HG03159 (cell line): ENCODE measurements around the gene REC114.
"Not testable (repeated sequence)": the region's sequence is repeated elsewhere in the genome, so short reads cannot be mapped to it uniquely, and the experiment has no call there.

Experiments used
- ATAC-seq: cut with Tn5 transposase; IDR thresholded peaks from one replicate; pipeline ENCODE4 v1.9.1; 2021; ENCODE audit warnings: mild to moderate bottlenecking, moderate library complexity; ENCODE audit not compliant: unreplicated experiment

REC114 gene

GRCh38 chr15:73454096-73454495 is 11.1 kb downstream of the REC114 start:
- ATAC-seq = no peak

- no peak for ATAC-seq
Observed at GRCh38 chr15:73455876-73456275, 12.9 kb downstream of the REC114 start.

- no peak for ATAC-seq
Observed at GRCh38 chr15:73457334-73457733, 14.4 kb downstream of the REC114 start.

DNA sequence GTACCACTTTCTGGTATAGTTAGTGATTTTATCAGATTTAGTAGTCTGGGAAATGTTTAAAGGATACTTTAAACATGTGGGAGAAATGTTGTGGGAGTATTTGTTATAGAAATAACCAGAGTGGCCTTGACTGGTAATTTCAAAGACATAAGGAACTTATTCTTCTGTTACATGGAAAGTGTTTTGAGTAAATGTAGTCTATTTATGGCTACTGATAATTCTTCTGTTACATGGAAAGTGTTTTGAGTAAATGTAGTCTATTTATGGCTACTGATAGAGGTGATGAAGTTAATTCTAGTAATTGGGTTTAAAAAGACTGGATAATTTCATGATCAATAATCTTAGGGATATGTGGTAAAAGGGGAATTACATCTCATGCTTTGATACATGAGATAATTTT is 17.7 kb downstream of the REC114 start:
- ATAC-seq = no peak

DNA sequence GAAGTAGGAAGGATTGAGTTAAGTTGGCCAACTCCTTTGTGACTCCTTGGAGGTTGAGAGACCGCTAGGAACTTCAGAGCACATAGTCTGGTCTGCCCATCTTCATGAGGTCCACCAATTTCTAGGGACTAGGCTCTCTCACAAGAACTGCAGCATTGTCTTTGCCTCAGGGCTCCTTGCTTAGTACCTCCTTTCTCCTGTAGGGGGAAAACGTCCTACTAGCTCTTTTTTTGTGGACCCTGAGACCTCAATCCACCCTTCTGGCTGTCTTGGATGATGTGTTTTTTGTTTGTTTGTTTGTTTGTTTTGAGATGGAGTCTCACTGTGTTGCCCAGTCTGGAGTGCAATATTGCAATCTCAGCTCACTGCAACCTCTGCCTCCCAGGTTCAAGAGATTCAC is 21.6 kb downstream of the REC114 start:
- ATAC-seq = no peak

DNA sequence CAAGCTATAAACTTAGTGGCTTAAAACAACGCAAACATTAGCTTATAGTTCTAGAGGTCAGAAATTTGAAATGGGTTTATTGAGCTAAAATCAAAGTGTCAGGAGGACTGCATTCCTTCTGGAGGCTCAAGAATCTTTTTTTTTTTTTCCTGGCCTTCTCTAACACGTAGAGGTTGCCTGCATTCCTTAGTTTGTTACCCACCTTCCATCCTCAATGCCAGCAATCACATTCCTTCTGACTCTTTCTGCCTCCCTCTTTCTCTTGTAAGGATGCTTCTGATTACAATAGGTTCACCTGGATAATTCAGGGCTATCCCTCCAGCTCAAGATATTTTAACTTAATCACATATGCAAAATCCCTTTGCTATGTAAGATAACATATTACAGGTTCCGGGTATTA is 24.8 kb downstream of the REC114 start:
- no peak for ATAC-seq

GRCh38 chr15:73474785-73475184 is 31.8 kb downstream of the REC114 start:
- ATAC-seq = no peak

DNA sequence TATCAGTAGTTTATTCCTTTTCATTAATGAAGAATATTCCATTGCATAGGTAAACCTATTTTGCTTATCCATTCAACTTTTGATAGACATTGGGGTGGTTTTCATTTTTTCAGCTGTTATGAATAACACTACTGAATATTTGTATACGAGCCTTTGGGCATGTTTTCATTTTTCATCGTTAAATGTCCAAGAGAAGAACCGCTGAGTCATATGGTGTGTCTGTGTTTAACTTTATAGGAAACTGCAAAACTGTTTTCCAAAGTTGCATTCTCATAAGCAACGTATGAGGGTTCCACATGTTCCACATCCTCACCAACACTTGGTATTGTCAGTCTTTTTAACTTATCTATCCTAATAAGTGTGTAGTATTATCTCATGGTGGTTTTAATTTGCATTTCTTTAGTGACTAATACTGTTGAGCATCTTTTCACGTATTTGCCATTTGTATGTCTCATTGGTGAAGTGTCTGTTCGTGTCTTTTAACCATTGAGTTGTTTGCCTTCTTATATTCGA is 33.8 kb downstream of the REC114 start:
- ATAC-seq = no peak

GRCh38 chr15:73480050-73480449 is 37.1 kb downstream of the REC114 start:
- no peak for ATAC-seq

DNA sequence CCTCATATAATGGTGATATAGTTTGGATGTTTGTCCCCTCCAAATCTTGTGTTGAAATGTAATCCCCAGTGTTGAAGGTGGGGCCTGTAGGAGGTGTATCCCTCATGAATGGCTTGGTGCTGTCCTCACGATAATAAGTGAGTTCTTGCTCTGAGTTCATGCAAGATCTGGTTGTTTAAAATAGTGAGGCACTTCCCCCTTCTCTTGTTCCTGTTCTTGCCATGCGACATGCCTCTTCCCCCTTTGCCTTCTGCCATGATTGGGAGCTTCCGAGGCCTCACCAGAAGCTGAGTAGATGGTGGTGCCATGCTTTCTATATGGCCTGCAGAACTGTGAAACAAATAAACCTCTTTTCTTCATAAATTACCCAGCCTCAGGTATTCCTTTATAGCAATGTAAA is 39.2 kb downstream of the REC114 start:
- no peak for ATAC-seq

- ATAC-seq = no peak
Observed at GRCh38 chr15:73483053-73483452, 40.1 kb downstream of the REC114 start.

GRCh38 chr15:73485372-73485771 is 42.4 kb downstream of the REC114 start:
- ATAC-seq = no peak

GRCh38 chr15:73485885-73486284 is 42.9 kb downstream of the REC114 start:
- not testable (repeated sequence) for ATAC-seq

- no peak for ATAC-seq
Observed at GRCh38 chr15:73488698-73489097, 45.7 kb downstream of the REC114 start.

DNA sequence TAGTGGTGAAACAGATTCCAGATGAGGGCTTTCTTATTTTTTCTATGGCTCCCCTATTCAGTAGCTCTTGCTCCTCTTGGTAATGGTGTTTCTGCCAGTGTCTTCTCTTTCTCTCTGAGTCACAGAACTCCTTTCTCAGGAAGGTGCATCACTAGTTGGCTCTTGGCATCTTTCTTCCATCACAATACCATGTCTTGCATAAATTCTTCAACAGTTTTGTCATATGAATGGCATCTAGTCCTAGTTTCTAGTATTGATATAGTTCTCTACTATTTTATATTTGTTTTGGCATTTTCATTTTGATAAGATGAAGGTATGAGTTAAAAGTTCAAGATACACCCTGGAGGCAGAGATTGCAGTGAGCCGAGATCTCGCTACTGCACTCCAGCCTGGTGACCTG is 51.0 kb downstream of the REC114 start:
- ATAC-seq = no peak

DNA sequence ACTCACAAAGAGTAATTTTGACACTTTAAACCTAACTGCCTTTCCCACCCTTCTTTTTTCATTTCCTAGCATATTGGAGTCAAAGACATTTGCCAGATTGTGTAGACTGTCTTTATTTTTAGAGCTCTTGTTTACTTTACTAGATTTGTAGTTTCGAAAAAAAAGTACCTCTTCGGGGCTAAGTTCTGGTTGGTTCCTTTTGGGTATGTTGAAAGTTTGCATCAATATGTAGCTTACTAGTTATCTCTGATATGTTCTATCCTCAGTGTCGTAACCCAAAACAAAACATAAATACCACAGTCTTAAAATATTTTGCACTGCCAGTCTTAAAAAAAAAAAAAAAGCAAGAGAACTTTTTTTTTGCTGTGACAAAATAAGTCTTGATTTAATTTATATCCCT is 52.2 kb downstream of the REC114 start:
- ATAC-seq = no peak

DNA sequence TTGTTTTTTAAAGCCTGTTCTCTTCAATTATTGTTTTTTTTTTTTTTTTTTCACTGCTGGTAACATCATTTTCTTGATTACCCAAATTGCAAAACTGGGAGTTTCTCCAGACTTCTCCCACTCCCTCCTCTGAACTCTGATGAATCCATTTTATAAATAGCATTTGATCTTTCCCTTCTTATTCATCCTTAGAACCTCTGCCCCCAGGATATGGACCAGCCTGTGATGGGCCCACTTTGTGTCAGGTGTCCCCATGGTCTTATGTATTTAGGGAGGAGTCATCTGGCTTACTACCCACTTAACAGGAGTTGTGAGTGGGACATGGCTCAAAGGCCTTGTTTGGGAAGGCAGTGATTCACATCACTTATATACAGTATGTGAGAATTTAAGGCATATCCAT is 57.7 kb downstream of the REC114 start:
- no peak for ATAC-seq

GRCh38 chr15:73504885-73505284 is 61.9 kb downstream of the REC114 start:
- no peak for ATAC-seq

GRCh38 chr15:73515527-73515926 is 72.6 kb downstream of the REC114 start:
- no peak for ATAC-seq

DNA sequence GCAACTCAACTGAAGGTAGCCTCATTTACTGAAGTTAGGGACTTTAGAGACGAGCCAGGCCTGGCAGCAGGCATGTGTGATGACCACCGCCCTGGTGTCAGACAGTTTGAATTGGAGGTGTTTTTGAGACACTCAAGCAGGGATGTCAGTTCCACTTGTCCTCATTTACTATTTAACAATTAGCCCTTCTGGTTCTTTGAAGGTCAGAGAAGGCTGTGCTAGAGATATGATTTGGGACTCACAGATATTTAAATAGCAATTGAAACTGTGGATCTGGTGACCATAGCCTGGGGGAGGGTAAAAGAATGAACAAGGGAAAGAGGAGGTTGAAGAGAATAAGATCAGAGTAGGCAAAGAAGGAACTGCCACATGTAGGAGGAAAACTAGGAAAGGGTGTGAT is 74.6 kb downstream of the REC114 start:
- ATAC-seq = no peak

DNA sequence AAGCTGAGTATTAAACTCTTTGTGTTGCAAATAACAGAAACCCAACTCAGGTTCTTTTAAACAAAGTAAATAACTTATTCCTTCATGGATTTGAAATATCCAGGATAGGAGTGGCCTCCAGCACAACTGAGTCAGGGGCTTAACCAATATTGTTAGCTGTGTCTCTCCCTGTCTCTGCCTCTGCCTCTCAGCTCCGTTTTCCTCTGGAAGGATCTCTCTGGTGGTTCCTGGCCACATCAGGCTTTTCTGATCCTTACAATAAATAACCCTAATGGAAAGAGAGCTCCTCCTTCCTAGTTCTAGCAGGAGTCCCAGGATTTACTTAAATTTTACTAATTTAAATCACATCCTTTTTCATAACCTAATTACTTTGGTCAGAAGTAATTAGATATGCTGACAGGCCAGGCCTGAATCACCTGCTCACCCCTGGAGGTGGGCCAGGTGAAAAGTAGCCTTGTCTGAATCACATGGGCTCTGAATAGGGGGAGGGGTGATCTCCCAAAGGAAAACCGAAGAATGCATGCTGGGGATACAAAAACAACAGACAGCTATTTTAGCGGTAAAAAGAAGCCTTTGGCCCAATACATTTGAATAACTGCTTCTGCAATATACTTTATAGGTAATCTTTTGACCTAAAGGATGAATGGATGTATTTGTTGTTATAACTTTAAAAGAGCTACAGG is 75.4 kb downstream of the REC114 start:
- no peak for ATAC-seq

GRCh38 chr15:73518876-73519733 is 76.1 kb downstream of the REC114 start:
- ATAC-seq = no peak
